Measurements from ENCODE around the gene EPM2AIP1.
A peak's percentile ranks its signal among the peaks of the same experiment; 100 is the strongest.
"Not testable (repeated sequence)": the region's sequence is repeated elsewhere in the genome, so short reads cannot be mapped to it uniquely, and the experiment has no call there.

Gene EPM2AIP1

GRCh38 chr3:36992806-36993325 is at the start of gene EPM2AIP1:
Gene EPM2AIP1 (minus strand): TSS chr3:36993131. CDS start chr3:36993077, 54 bp downstream.
- DNase-seq: no peak

GRCh38 chr3:37042712-37043111 is 49.8 kb upstream of the EPM2AIP1 start:
- not testable (repeated sequence) for DNase-seq

DNA sequence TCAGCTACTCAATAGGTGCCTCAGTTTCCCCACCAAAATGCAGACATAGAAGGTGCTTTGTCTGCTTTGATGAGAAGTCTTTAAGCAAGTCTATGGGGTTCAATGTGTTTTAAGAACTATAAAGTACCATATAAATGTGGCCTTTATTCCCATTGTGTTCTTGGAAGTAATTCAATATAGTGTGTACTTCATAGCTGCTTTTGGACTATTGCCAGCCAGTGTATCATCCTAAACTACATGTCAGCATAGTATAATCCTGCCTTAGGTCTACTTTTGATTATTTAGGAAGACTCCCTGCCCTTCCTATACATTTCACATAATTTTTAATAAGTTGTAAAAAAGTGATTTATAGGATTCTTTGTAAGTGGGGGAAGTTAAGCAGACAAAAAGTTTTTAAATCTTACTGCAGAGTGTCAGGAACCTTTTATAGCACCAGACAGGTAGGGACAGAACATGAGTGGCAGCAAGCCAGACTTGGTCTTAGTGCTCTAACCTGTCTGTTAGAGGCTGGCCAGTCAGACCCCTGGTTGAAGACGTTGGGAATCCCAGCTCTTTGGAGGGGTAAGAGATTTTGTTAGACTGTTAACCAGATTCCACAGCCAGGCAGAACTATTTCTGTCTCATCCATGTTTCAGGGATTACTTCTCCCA is 48.7 kb upstream of the EPM2AIP1 start:
- DNase-seq: no peak

DNA sequence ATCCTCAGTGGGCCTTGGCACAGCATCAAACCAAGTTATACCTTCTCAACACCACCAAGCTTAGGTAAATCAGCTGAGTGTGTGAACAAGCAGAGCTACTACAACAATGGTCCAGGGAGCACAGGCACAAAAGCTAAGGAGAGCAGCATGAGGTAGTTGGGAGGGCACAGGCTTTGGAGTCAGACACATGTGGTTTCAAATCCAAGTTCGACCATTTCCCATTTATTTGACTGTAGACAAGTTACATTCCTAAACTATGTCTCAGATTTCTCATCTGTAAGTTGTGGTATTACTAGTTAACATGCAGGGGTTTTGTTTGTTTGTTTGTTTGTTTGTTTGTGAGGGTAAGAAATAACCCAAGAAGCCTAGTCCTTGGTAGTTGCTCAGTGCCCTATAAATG is 47.3 kb upstream of the EPM2AIP1 start:
- DNase-seq: no peak

- no peak for DNase-seq
These were observed 46.4 kb upstream of the EPM2AIP1 start for GRCh38 chr3:37039161-37039846.

DNA sequence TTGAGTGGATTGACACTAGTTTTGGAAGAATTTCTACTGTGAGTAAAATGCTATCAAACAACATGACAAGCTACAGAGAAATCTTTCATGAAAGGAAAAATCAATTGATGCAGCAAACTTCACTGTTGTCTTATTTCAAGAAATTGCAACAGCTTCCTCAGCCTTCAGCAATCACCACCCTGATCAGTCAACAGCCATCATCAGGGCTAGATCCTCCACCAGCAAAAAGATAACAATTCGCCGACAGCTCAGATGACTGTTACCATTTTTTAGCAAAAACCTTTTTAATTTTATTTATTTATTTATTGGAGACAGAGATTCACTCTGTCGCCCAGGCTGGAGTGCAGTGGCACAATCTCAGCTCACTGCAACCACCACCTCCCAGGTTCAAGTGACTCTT is 44.4 kb upstream of the EPM2AIP1 start:
- no peak for DNase-seq

GRCh38 chr3:37032961-37033360 is 40.0 kb upstream of the EPM2AIP1 start:
- DNase-seq: no peak

DNA sequence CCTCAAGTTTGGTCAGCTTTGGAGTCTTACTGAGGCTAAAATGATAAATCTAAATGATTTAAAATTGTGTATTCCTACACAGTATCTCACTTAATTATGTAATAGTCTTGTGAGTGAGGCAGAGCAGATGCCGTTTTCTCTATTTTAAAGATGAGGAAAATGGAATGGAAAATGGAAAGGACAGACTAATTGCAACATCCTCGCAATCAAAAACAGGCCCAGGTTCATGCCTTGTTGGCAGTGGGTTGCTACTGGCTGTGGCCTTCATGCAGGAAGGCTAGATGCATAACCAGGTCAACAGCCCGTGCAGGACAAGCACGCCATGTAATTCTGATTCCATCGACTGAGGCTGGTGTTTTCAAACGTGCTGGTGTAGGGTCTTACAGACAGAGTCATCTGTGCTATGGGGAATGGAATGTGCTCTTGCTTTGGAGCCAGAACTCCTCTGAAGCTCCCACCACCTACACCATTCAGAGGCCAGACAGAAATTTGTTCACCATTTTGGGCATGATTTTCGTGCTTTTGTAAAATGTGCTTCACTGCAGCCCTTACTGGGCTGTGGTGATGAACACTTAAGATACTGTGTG is 38.3 kb upstream of the EPM2AIP1 start:
- DNase-seq: no peak

DNA sequence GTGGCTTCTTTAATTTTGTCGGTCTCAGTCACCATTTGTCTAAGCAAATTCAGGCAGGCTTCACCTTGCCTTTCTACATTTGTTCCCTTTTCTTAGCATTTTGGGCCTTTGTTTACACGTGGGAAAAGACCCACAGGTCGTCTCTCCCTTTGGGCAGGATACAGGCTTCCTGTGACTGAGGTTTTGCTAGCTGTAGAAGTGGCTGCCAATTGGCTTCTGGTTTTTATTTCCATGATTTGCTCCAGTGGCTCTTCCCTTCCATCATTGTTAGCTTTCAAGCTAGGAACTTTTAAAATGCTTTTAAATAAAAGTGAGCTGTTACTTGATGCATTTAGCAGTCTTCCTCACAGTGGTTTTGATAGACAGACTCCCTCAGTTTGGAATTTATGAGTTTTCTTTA is 37.7 kb upstream of the EPM2AIP1 start:
- DNase-seq: no peak

- DNase-seq: no peak
These were observed 36.7 kb upstream of the EPM2AIP1 start for GRCh38 chr3:37029516-37030163.

- DNase-seq: no peak
These were observed 36.2 kb upstream of the EPM2AIP1 start for GRCh38 chr3:37029111-37029510.

- peak; percentile 83 for DNase-seq
These were observed 35.4 kb upstream of the EPM2AIP1 start for GRCh38 chr3:37028329-37028728.

DNA sequence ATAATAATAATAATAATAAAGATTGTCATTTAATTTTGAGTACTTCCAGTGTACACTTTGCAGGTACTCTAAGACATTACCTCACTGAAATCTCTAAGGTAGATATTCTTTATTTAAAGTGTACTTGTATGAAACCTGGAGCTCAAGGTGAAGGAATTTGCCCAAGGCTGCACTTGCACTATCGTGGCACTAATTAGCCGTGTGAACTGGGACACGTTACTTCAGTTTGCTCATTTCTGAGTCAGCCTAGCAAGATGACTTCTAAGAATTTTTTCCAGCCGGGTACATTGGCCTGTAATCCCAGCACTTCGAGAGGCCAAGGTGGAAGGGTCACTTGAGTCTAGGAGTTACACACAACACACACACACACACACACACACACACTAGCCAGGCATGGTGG is 33.9 kb upstream of the EPM2AIP1 start:
- DNase-seq: no peak

- peak; percentile 31 for DNase-seq
These were observed 32.8 kb upstream of the EPM2AIP1 start for GRCh38 chr3:37025561-37026335.

DNA sequence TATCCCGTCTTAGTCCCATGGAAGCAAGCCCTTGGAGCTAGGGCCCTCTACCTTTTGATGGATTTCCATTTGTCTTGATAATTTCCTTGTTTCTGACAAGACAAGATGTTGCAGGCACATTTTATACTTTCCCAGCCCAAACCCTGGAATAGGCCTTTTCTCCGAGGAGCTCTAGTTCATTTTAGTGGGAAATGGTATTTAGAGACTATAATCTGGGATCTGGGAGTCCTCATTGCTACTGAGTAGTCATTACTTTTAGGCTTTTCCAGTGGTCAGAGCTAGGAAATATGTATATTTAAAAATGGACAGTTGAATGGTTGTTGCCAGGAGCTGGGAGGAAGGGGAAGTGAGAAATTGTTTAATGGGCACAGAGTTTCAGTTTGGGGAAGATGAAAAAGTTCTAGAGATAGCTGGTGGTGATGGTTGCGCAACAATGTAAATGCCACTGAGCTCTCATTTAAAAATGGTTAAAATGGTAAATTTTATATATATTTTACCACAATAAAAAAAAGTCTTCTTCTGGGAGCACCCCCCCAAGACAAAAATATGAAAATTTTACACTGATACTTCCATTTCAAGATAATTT is 32.0 kb upstream of the EPM2AIP1 start:
- DNase-seq: peak; percentile 76

DNA sequence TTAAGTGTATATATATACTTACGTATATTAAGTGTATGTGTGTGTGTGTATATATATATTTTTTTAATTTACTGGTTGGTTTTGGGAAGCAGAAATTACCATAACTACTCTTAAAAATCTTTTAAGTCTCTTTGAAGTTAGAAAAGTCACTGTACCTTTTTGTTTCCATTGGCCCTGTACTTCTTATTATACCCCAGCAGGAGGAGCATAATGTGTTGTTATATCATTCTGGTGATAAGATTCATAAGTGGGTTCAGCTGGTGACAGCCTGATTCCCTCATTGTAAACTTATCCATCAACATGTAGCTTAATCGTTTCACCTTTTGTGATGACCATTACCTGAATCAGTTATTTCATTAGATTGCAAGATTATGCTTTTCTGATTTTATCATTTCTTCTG is 31.2 kb upstream of the EPM2AIP1 start:
- DNase-seq: peak; percentile 51

DNA sequence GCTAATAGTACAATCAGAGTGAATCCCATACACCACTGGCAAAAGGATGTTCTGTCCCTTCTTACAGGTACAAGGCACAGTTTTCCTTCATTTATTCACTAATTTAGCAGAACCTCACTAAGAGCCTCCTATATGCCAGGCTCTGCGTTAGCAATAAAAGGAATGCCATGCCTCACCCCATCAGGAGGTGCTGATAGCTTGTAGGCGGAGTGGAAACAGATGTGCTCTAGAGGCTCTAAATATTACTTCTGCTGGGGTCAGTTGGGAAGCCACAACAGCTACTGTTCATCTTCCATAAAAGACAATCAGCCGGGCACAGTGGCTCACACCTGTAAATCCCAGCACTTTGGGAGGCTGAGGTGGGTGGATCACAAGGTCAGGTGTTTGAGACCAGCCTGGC is 24.8 kb upstream of the EPM2AIP1 start:
- no peak for DNase-seq

DNA sequence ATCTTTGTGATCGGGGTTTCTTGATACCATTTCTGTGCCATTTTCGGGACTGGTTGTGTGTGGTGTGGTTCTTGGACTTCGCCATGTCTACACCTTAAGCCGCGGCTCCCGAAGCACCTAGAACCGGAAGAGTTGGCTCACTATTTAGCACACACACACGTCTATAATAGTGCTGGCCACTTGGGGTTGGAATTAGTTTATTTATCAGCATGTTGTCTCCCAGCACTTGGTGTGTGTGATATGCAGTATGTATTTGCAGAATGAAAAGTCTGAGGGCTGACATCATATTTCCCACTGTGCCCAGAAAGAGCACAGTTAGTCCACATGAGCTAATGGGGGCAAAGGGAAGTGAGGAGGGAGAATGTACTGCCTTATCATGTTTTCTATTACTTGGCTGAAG is 24.0 kb upstream of the EPM2AIP1 start:
- no peak for DNase-seq

GRCh38 chr3:37015642-37016041 is 22.7 kb upstream of the EPM2AIP1 start:
- DNase-seq: no peak

DNA sequence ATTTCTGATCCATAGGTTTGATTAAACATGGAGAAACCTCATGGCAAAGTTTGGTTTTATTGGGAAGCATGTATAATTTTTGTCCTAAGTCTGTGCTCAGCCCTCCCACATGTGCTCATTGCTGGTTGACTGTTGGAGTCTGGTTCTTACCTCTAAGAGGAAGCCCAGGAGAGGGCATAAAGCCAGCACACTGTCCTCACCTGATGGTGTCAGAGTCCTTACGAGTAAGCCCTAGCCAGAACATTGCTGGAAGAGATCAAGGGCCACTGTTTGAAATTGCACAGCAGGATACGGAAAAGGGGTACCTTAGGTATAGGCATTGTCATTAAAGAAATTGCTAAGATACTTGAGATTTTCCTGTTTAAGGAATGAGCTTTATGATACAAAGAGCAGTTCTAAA is 21.7 kb upstream of the EPM2AIP1 start:
- no peak for DNase-seq

GRCh38 chr3:36993326-36994283 is 674 bp upstream of the EPM2AIP1 start, which contains the start of gene MLH1:
Gene MLH1 (plus strand): TSS chr3:36993518. CDS start chr3:36993548, 30 bp downstream.
- DNase-seq: no peak
